Cardiac septum (tissue), 1 donor: Measurements from ENCODE around the gene EEA1. TPM values are rescaled to one million over a fixed set of nuclear protein-coding genes. Genes with fewer than 3 reads are reported as not detected.

Source experiments
- DNase-seq: peaks from one replicate; pipeline ENCODE4 v3.0.0-alpha.2; 2020; ENCODE audit warnings: low spot score
- intact Hi-C: fragments of 100-400 bp; cut with DNase I; formaldehyde crosslinking; loops from one replicate; pipeline ENCODE4 v1.14.0; 2022
- total RNA-seq: library from RNA; stranded (reverse); fragmentation: NEBNext Ultra II Directional; extraction: Animal tissue kit (Norgen Biotek cat#: 25700); gene quantifications from one replicate; pipeline ENCODE4 v1.2.1, GENCODE V29; 2021
- donor health status: DM: no; HTN: no; CAD: no.

Gene EEA1
- total RNA-seq, 1 donor from 2014 or later, result 34.1 TPM

- DNase-seq, result no peak
- intact Hi-C loops, result no loop called here
Observed at GRCh38 chr12:92905258-92905810, 23.8 kb downstream of the EEA1 start.

GRCh38 chr12:92900941-92901340, 28.2 kb downstream of the EEA1 start:
- intact Hi-C loops, result no loop called here
- no peak for DNase-seq

GRCh38 chr12:92899386-92900001, 29.6 kb downstream of the EEA1 start:
- intact Hi-C loops, result no loop called here
- peak; percentile 79 for DNase-seq

- intact Hi-C loops, result no loop called here
- DNase-seq, result no peak
Observed at GRCh38 chr12:92898755-92899154, 30.3 kb downstream of the EEA1 start.

GRCh38 chr12:92897844-92898243, 31.3 kb downstream of the EEA1 start:
- intact Hi-C loops, result no loop called here

GRCh38 chr12:92890601-92891106, 38.4 kb downstream of the EEA1 start:
- intact Hi-C loops, result no loop called here
- no peak for DNase-seq

More at GRCh38 chr12:92897844-92898243, 31.3 kb downstream of the EEA1 start:
- no peak for DNase-seq

GRCh38 chr12:92886131-92886530, 43.0 kb downstream of the EEA1 start:
- no peak for DNase-seq
- intact Hi-C loops, result no loop called here

GRCh38 chr12:92879698-92880322, 49.3 kb downstream of the EEA1 start:
- no peak for DNase-seq
- intact Hi-C loops, result no loop called here

- intact Hi-C loops, result no loop called here
- no peak for DNase-seq
Observed at GRCh38 chr12:92877904-92878303, 51.2 kb downstream of the EEA1 start.

- DNase-seq, result no peak
- intact Hi-C loops, result no loop called here
Observed at GRCh38 chr12:92876496-92876895, 52.6 kb downstream of the EEA1 start.

GRCh38 chr12:92871116-92871515, 58.0 kb downstream of the EEA1 start:
- intact Hi-C loops, result no loop called here
- no peak for DNase-seq

- no peak for DNase-seq
- intact Hi-C loops, result no loop called here
Observed at GRCh38 chr12:92866418-92866817, 62.7 kb downstream of the EEA1 start.

- no peak for DNase-seq
- intact Hi-C loops, result no loop called here
Observed at GRCh38 chr12:92863251-92863650, 65.8 kb downstream of the EEA1 start.

- no peak for DNase-seq
- intact Hi-C loops, result no loop called here
Observed at GRCh38 chr12:92861381-92861780, 67.7 kb downstream of the EEA1 start.

- DNase-seq, result no peak
- intact Hi-C loops, result no loop called here
Observed at GRCh38 chr12:92860521-92860920, 68.6 kb downstream of the EEA1 start.

GRCh38 chr12:92859650-92860386, 69.3 kb downstream of the EEA1 start:
- intact Hi-C loops, result no loop called here
- no peak for DNase-seq

- DNase-seq, result no peak
- intact Hi-C loops, result no loop called here
Observed at GRCh38 chr12:92857818-92858217, 71.3 kb downstream of the EEA1 start.

GRCh38 chr12:92854344-92854743, 74.8 kb downstream of the EEA1 start:
- intact Hi-C loops, result no loop called here
- no peak for DNase-seq

GRCh38 chr12:92848740-92849139, 80.4 kb downstream of the EEA1 start:
- intact Hi-C loops, result no loop called here
- no peak for DNase-seq

- intact Hi-C loops, result no loop called here
- no peak for DNase-seq
Observed at GRCh38 chr12:92847368-92847767, 81.7 kb downstream of the EEA1 start.
